Stimulated activated CD8-positive, alpha-beta memory T cell treated with anti-CD3 and anti-CD28 coated beads, Interleukin-12 subunit alpha, Interleukin-12 subunit beta, amount 100 ng/mL, for 4 hours (primary cell): ENCODE measurements around the gene HIGD2A.

Source experiments
- DNase-seq: peaks from one replicate; pipeline ENCODE4 v3.0.0-alpha.2; 2020; ENCODE audit warnings: low read depth

Gene HIGD2A

DNA sequence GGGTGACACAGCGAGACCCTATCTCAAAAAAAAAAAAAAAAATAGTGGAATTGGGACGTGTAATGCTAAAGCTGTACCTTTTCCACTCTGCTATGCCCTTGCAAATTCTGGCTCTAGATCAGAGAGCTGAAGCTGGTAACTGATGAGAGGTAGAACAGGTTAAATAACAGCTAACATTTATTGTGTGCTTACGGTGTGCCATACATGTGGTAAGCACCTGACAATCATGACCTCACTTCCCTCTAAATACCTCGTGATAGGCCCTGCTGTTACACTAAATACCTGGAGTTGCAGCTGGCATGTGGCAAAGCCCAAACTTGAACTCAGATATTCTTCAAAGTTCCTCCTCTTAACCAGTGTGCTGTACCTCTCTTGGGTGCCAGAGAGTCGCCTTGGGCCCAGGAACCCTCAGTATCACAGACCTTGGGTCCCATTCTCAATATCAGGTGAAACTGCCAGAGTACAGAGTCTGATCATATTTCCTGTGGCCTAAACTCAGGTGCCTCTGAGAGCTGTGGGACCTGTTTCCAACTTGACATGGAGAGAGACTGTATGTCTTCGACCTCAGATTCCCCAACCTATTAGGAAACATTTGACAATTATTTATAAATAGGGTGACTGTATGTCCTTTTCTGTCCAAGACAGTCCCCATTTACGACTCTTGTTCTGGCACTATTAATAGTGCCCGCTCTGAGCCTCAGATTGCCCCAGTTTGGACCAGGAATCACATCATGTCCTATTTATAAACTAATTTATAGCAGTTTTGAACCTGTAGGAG lies 18.4 kb upstream of the HIGD2A start:
- no peak for DNase-seq

DNA sequence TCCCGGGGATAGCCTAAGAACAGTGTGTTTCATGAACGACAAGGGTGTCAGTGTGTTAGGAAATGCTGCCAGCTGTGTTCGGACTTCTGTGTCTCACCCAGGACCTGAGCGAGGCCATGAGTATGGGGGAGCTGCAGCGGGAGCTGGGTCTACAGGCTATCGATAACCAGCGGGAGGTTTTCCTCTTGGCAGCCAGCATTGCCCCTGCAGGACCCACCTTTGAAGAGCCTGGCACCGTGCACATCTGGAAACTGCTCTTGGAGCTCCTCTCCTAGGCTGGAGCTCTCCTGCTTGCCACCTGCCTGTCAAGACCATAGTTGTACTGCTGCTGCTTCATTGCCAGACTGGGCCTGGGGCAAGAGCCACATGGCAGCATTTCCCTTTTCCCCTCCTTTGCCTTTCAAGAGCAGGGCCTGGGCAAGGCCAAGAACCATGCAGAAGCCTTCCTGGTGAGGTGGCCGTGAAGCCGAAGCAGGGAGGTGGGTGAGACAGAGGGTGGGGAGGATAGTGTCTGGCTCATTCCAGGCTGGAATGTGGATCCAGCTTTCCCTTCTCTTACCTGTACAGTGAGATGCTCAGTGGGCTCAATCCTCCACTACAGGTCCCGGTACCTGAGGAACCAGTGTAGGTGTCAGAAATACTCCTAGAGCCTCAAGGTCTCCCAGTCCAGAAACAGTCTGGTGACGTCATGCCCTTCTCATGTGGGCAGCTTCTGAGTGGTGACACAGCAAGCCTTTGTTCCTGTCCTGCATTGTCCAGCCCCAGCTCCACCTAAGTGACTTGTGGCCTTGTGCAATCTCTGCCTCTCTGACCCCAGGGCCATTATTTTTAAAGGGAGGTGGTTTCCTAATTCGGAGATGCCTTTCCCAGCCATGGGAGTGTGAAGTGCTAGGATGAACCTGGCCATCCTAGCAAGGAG lies 16.7 kb upstream of the HIGD2A start:
- DNase-seq = no peak

DNA sequence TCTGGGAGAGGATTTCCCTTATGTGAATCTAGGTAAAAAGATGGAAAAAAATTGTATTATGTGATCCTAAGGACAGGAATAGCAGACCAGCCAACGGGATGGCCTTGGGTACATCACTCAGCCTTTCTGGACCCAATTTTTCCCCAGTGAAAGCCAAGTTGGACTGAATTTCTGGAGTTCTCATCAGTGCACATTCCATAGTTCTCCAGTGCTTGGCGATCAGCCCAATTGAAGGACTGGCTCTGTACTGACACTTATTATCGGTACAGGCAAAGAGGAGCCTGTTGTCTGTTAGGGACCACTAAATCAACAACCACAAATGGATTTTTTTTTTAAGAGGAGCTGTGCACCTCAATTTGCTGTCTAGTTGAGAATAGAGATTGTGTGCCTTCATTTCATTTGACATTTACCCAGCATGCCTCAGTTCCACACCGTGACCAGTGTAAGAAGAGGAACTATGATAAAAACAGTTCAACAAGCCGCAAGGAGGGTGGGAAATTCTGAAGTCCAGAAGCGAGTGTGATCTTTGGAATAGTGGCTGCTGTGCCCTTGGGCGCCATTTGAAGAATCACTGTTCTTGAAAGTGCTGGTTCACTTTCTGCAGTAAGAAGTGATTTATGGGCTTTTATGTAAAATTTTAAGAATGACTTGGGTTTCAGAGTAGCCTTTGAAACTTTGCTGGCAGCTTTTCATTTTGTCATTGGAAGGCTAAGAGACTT lies 15.3 kb upstream of the HIGD2A start:
- no peak for DNase-seq

DNA sequence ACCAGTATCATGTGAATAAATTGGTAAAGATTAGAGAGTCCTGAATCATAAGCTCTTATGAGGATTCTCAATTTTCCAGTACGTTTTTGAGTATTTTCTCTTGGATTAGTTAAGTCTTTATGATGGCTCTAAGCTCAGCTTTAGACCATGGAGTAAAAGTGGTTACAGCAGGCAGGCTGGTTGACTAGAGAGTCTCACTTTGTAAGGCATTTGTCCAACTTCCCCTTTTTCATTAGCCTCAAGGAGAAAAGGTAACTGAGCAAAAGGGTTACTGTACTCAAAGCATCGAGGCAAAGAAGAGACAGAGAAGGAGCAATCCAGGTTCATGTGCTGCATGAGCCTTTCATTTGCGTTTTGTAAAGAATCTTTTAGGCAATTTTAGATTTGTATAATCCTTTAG lies 8.7 kb upstream of the HIGD2A start:
- no peak for DNase-seq

DNA sequence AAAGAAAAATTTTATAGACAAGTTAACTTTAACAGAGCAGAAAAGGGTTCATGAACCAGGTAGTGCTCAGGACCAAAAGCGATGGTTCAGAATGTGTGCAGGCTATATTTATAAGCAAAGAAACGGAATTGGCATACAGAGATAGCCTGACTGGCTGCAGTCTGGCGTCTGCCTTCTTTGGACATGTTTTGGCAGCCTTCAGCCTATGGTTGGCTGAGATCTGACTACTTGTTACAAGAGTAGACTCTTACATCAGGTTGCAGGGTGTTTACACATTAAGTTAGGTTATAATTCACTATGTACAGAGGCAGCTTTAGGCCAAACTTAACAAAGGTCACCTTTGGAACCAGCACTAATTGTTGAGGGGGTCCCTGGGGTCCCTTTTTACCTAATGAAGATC lies 7.1 kb upstream of the HIGD2A start:
- no peak for DNase-seq

DNA sequence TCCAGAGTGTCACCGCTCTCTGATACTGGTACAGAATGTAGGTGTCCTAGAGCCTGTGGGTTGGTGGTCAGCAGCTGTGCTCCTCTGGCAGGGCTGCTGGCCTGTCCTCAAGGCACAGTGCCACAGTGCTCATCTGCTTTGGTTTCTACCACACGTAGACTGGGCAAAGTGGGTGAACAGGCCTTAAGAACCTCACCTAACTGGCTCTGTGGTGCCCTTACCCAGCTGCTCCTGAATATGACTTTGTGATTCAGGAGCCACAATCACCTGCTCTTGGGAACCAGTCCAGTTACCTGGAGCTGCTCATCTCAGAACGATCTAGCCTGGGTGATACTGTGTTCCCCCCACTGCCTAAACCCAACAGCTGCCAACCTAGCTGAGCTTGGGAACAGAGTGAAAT lies 6.6 kb upstream of the HIGD2A start:
- no peak for DNase-seq

DNA sequence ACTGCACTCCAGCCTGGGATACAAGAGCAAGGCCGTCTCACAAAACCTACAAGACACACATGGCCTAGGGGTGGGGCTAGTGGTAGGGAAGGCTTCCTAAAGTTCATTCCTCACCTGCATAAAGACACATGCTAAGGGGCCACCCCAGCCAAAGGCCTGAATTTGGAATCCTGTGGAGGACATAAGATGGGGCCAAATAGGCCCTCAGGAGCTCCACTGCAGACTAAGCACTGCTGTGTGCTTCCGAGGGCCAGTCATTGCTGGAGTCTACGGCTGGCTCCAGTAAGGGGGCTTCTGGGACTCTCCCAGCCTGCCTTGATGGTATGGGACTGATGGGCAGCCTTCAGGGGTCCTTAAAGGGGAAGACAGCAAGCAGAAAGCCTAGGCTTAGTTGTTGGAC lies 5.8 kb upstream of the HIGD2A start:
- DNase-seq = no peak

DNA sequence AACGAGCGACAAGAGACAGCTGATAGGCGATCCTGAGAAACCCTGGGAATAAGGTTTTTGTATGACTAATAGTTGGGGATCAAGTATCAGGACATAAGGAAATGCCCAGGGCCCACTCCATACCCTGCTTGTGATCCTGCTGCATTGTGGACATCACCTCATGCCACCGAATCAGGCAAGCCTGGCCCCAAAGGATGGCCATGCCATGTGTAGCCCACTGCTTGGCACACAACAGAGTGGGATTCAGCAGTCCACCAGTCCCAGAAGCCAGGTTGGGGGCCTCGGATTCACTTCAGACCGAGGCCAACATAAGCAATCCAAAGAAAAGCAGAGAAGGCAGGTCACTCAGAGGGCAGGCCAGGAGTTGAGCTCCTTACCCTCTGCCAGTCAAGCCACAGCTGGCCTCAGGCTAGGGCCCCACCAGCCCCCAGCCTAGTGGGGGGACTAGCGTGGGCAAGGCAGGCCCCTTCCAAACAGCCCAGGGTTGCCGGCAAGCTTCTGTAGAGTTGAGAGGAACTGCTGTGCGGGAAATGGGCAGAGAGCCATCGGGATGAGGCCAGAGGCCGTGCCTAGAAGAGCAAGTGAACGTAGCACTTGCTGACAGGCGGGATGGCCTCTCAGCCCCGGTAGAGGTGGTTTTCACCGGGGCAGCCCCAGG lies 5.2 kb upstream of the HIGD2A start:
- no peak for DNase-seq

DNA sequence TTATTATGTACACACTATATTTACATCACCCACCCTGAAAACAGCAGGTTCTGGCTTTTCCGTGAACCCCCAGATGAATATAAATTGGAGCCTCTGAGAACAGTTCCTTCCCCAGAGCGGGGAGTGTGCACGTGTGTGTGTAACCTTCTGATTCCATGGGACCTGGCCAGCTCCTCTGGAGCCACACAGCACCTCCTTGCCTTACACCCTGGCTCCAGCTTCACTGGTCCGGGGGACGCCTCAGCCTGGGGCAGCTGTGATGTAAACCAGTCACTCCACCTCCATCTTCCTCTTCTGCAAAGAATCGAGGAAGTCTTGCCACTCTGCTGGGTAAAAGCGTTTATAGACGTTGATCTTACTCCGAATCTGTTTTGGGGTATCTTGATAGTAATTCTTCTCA lies 4.6 kb upstream of the HIGD2A start:
- no peak for DNase-seq

DNA sequence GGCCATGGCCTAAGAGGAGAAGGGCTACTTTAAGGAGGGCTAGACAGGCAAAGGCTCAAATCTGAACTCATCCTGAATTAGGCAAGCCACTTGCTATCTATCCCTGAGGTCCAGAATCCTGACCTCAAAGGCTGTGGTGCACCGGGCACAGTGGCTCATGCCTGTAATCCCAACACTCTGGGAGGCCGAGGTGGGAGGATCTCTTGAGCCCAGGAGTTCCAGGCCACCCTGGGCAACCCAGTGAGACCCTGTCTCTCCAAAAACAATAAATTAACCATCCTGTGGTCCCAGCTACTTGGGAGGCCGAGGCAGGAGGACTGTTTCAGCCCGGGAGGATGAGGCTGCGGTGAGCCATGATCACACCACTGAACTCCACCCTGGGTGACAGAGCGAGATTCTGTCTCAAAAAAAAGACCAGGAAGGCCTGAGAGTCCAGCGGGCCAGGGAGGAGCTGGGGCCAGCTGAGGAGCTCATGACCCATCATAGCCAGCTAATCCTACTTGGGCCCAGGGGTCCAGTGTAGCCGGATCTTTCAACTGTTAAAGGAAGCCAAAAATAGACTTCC lies 4.1 kb upstream of the HIGD2A start:
- DNase-seq = no peak

DNA sequence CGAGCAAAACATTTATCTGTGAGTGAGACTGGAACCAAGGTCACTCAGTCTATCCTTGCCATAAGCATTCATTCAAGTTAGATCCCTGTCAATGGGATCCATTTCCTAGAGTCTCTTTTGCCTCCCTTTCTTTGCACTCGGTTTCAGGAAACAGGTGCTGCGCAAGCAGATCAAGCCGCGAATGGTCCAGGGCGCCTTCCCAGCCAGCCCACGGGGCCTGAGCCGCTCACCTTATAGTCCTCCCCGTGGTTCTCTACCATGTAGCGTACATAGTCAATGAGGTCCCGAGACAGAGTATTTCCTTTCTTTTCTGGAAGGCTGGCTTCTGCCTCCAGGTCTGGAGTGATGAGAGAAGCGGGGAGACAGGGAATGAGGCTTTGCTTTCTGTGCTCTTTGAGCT lies 3.6 kb upstream of the HIGD2A start:
- DNase-seq = no peak

DNA sequence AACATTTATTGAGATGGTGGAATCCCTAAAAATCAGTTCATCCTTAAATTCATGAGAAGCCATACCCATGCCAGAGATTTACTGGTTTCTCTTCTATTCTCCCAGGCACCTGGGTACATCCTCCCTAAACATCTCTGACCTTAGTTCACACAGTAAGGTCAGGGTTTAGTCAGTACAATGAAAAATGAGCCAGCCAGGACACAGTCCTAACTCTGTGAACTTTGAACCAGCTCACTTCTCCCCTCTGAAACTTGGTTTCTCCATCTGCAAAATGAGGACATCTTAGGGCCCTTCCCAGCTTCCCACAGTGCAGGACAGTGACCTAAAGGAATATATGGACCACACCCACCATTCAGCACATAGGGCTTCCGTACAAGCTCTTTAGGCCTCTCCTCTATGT lies 2.1 kb upstream of the HIGD2A start:
- no peak for DNase-seq

DNA sequence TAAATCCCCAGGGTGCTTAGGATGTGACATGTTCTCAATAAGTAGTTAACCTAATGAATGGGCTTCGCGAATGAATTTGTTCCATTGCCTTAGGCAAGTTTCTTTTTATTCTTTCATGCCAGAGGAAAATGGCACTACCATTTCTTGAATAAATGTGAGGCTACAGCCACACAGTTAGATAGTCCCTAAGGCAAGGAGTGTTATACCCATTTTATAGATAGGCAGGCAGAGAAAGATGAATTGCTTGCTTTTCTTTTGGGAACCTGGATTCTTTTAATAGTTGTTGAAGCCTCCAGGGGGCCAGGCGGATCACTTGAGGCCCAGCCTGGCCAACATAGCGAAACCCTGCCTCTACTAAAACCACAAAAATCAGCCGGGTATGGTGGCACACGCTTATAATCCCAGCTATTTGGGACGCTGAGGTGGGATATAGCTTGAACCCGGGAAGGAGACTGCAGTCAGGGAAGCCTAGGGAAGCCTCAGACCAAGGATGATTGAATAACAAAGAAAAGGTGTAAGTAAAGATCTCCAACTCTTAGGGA lies 1.1 kb upstream of the HIGD2A start:
- DNase-seq = no peak

DNA sequence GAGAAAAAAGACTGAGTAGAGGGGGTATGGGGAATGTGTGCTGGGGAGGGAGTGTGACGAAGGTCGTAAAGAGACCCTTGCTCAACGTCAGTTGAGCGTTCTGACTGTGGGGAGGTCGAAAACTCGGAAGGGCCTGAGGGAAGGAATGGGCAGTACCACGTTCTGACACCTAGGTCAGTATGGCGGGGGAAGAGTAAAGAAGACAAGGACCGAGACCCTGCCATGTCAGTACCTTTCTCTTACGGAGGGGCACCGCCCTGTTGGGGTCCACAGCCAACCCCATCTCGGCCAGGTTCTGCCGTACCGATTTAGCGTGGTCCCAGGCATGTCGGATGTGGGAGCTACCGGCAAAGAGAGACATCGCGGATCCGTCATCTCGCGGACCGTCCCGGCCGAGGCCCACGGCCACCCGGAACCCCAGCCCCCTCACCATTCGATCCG lies 528 bp upstream of the HIGD2A start:
- no peak for DNase-seq

DNA sequence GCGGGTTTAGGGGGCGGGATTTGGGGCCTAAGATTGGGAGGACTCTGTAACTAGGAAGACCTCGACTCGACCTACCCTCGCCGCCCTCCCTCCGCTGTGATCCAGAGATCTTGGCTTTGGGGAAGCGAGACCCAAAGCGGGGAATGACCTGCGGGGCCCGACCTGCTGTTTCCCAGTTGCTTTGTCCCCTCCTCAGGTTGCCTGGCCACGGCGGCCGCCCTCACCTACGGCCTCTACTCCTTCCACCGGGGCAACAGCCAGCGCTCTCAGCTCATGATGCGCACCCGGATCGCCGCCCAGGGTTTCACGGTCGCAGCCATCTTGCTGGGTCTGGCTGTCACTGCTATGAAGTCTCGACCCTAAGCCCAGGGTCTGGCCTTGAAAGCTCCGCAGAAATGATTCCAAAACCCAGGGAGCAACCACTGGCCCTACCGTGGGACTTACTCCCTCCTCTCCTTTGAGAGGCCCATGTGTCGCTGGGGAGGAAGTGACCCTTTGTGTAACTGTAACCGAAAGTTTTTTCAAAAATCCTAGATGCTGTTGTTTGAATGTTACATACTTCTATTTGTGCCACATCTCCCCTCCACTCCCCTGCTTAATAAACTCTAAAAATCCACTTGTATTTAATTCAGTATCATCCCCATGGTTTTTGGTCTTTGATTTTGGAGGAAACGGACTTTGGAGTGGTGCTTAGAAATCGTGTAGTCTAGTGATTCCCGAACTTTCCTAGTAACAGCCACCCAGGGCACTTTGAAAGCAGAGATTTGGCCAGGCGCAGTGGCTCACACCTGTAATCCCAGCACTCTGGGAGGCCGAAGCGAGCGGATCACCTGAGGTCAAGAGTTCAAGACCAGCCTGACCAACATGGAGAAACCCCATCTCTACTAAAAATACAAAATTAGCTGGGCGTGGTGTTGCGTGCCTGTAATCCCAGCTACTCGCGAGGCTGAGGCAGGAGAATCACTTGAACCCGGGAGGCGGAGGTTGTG lies 878 bp downstream of the HIGD2A start:
- DNase-seq = no peak

DNA sequence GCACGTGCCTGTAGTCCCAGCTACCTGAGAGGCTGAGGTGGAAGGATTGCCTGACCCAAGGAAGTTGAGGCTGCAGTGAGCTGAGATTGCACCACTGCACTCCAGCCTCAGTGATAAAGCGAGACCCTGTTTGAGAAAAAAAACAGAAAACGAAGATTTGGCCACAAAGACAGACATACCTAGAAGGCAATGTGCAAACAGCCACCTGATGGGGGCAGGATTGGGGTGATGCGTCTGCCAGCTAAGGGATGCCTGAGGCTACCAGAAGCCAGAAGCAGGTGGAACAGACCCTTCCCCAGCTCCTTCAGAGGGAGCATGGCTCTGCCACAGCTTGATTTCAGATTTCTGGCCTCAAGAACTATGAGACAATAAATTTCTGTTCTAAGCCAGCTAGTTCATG lies 2.9 kb downstream of the HIGD2A start:
- no peak for DNase-seq

DNA sequence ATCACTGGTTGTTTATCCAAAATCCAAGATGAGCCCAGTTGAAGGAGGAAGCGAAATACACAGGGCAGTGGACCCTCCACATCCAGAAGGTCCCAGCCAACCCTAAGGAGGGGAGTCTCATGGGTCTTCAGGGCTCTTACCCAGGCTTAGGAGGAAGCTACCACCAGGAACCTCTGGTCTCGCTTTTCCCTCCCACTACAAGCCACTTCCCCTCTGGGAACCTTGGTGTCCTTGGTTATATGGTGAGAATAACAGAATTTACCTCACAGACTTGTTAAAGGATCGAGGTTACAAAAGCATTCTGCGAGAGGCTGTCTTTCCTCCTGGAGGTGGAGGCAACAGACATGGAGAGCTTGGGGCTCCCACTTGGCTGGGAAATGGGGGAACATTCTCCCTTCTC lies 3.4 kb downstream of the HIGD2A start:
- DNase-seq = no peak

DNA sequence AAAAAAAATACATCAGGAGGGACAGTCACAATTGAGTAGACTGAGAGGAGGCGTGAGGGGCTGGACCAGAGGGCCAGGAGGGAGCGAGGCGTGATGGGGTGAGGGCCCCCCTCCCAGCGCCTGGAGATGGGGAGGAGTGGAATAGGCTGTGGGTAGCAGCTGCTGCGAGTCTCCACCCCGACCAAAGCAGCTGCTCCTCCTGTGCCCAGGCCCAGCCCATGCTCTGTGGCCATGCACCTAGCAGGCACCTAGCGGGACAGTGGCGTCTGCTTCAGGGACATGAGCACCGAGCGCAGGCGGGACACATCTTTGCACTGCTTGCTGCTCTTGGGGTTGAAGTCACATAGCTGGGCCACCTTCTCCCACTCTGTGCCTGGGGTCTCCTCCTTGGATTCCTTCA lies 4.0 kb downstream of the HIGD2A start:
- DNase-seq = no peak

DNA sequence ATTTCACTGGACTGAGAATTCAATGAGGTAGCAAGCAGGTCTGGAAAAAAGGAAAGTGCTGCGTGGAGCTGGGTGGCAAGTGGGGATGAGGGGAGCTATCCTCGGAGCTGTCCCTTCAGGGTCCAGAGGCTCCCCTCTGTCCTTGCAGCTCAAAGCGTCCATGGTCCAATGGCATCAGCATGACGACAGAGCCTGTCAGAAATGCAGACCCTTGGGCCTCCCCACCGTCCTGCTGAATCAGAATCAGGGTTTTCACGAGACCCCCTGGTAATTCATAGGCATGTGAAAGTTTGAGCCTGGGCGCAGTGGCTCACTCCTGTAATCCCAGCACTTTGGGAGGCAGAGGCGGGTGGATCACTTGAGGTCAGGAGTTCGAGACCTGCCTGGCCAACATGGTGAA lies 5.5 kb downstream of the HIGD2A start:
- DNase-seq = no peak
